DMS 273 (cell line): ENCODE results near the gene FCHSD2.
"Not testable (repeated sequence)": the region's sequence is repeated elsewhere in the genome, so short reads cannot be mapped to it uniquely, and the experiment has no call there.

Experiments
- DNase-seq: peaks from one replicate; lab custom pipeline; 2025; ENCODE audit not compliant: unreplicated experiment; lab: John Stamatoyannopoulos, UW

The FCHSD2 gene

DNA sequence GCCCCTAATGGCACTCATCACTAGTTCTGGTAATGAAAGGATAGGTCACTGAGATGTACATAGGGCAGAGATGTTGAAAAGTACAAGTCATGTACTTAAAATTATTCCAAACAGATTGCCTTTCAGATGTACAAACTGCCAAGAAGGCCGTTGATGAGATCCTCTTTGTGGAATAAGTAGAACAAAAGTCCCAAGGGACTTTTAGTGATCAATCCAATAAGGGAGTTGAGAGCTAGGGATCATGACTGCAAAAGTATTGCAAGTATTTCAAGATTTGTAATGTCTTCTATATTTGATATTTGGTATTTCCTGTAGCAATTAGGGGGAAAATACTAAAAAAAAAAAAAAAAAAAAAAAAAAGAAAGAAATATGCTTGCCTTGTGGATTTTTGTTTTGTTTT, 245.7 kb downstream of the FCHSD2 start:
- DNase-seq, result no peak

DNA sequence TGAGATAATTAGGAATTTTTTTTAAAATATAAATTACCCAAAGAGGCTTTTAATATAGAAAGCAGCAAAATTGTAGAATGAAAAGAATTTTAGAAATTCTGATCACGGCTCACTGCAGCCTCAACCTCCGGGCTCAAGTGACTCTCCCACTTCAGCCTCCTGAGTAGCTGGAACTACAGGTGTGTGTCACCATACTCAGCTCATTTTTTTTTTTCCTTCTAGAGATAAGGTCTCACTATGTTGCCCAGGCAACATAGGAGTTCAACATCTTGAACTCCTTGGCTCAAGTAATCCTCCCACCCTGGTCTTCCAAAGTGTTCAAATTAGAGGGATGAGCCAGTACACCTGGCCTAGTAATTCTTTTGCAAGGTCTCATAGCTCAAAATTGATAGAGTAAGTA, 251.2 kb downstream of the FCHSD2 start:
- DNase-seq, result no peak

DNA sequence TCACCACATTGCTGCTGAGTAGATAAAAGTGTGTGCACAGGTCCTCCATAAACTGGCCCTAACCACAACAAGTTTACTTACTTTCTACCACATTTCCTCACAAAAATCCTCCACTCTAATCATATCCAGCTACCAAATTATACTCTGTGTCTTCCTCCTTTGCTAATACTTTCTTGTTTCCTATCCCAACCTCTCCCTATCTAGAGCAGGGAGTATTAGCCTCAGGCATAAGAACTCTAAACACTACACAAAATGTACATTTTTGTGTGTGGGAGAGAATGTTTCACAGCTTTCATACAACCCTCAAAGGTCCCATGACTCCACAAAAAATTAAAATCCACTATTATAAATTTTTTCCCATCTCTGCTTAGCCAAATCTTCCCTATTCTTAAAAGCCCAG, 255.5 kb downstream of the FCHSD2 start:
- no peak for DNase-seq

- no peak for DNase-seq
These were observed 256.1 kb downstream of the FCHSD2 start for GRCh38 chr11:72885749-72886609.

DNA sequence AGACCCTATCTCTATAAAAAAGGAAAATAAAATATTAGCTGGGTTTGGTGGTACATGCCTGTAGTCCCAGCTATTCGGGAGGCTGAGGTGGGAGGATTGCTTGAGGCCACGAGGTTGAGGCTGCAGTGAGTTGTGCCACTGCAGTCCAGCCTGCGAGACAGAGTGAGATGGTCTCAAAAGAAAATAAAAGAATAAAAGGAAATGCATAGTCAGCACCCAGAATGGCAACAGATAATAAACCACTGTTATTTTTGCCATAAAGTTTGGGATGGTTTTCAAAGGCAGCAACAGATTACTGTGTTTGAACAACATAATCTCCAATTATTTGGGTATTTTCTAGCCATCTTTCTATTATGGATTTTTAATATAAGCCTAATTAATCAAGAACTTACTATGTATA, 266.0 kb downstream of the FCHSD2 start:
- DNase-seq, result no peak

DNA sequence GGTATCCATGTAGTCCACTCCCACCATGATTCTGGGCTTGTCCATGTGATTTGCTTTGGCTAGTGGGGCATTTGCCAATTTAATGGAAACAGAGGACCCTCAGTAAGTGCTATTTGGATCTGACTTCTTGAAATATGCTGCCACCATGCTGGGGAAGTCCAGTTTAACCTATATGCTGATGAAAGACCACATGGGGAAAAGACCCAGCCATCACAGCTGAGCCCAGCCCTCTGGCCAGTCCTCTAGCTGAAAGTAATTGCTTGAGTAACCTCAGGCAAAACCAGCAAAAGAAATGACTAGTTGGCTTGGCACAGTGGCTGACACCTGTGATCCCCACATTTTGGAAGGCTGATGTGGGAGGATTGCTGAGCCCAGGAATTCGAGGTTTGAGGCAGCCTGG, 266.4 kb downstream of the FCHSD2 start:
- DNase-seq, result no peak

DNA sequence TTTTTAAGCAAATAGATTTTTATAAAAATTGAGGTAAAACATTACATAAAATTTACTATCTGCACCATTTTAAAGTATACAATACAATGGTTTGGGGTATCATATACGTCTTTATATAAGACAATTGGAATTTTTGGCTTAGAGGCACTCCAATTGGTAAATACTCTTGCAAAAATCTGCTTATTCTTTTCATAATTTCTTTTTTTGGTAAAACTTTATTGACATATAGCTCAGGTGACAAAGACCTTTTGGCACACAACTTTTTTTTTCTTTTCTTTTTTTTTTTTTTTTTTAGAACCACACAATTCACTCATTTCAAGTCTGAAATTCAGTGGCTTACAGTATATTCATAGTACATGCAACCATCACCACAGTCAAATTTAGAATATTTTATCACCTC, 270.1 kb downstream of the FCHSD2 start:
- no peak for DNase-seq

DNA sequence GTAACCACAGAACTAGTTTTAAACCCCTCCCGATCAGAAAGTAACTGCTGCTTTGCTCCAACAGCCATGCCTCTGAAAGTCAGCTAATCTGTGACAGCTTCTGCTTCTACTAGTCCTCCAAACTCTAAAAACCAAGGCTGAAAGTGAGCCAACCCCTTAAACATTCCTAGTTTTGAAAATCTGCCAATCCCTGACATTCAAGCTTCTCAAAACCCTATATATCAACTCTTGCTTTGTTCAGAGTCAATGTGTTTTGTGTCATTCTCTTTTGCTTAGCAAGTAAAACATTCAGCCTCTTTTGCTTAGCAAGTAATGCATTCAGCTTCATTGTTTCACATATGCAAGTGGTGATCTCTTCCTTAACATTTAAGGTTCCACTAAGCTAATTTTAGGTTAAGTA, 271.0 kb downstream of the FCHSD2 start:
- peak; percentile 1 for DNase-seq

DNA sequence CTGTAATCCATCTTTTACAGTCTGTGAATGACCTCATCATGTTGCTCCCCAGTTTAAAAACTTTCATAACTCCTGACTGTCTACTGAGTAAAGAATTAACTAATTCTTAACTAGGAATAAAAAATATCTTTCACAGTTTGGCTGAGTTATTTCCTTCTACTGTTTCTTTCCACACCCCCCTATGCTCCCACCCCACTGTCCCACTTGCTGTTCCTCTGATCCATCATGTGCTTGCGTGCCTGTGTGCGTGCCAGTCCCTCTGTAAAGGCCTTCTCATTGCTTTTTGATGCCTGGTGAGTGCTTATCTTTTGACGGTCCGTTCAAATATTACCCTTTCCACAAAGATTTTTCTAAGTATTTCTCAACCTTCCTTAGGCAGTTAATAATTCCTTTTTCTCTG, 272.3 kb downstream of the FCHSD2 start:
- no peak for DNase-seq

DNA sequence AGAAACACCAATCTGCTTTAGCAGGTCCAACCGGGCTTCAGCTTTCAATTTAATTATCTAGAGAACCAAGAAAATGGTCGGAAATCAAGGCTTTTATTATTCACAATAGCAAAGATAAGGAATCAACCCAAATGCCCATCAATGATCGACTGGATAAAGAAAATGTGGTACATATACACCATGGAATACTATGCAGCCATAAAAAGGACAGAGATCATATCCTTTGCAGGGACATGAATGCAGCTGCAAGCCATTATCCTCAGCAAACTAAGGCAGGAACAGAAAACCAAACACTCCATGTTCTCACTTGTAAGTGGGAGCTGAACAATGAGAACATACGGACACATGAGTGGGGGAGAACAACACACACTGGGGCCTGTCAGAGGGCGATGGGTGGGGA, 274.1 kb downstream of the FCHSD2 start:
- DNase-seq, result no peak

GRCh38 chr11:72864702-72865655, 277.1 kb downstream of the FCHSD2 start:
- DNase-seq, result no peak

DNA sequence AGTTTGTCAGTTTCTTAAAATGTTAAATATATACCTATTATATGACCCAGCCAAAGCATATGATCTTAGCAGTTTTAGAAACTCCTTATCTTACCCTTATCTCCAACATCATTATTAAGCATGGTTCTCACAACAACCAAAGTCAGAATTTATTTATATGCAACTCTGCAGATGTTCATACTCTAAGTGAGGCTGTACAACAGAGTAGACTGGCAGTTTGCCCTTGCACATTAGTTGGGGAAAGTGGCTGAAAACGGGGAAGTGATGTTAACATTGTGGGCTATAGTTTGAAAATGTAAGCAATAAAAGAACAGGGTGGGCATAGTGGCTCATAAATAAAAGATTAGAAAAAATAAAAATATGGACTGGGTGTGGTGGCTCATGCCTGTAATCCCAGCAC, 278.2 kb downstream of the FCHSD2 start:
- DNase-seq, result peak; percentile 1

- no peak for DNase-seq
These were observed 279.0 kb downstream of the FCHSD2 start for GRCh38 chr11:72863091-72863490.

GRCh38 chr11:72860592-72860991, 281.5 kb downstream of the FCHSD2 start:
- no peak for DNase-seq

GRCh38 chr11:72860010-72860409, 282.1 kb downstream of the FCHSD2 start:
- no peak for DNase-seq

DNA sequence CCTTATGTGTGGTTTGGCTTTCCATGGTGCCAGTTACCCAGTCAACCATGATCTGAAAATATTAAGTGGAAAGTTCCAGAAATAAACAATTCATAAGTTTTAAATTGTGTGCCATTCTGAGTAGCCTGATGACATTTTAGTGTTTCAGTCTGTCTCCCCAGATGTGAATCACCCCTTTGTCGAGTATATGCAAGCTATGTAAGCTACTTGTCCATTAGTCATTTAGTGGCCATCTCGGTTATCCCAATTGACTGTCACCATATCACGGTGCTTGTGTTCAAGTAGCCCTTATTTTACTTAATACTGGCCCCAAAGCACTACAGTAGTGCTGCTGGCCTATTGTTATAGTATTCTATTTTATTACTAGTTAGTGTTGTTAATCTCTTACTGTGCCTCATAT, 283.0 kb downstream of the FCHSD2 start:
- no peak for DNase-seq

DNA sequence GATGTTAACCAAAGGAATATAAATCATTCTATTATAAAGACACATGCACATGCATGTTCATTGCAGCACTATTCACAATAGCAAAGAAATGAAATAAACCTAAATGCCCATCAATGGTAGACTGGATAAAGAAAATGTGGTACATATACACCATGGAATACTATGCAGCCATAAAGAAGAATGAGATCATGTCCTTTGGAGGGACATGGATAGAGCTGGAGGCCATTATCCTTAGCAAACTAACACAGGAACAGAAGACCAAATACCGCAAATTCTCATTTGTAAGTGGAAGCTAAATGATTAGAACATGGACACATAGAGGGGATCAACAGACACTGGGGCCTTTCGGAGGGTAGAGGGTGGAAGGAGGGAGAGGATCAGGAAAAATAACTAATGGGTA, 283.9 kb downstream of the FCHSD2 start:
- not testable (repeated sequence) for DNase-seq

DNA sequence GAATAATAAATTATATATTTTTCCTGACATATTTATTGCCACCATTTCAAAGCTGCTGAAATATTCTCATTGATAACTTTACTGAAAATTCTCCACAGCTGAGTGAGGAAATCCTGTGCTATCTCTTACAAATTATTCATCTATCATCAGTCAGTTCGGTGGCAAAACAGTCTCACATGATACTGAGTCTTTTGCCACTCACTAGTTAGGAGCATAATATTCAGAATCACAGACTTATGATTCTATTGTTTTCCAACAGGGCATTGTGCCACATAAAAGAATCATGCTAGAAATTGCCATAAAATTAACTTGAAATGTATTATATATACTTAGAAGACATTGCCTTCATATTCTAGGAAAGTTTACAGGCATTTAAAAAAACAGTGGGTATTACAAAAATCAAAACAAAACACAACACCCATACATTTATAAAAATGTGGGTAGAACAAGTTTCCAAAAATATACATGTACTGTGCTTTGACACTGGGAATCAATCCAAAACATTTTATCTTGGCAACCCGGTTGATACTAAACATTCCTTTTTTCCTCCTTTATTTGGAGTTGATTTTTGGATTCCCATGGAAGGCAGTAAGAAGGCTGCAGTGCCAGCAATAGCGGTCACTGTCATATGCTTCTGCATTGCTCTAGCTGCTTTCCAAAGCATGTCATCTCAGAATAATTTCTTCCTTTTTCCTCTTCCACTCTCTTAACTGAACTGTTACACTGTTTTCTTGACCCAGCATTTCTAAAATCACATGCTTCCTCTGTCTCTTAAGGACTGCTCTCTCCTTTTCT, 285.4 kb downstream of the FCHSD2 start:
- DNase-seq, result no peak

DNA sequence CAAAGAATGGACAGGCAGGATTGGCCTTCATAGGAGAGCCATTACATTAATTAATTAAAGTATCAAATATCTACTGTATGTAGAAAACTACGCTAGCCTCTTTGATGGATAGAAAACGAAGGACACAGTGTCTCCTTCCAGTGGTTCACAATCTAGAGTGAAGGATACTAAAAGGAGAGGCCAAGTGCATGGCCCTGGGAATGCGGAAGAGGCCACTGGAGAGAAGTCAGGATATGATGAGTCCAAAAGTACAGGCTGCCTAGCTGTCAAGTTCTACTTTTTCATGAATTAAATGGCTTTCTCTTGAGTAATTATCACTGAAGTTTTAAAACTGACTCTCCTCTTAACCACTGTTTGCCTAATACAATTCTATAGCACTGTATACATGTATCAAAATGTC, 286.1 kb downstream of the FCHSD2 start:
- no peak for DNase-seq

GRCh38 chr11:72851726-72852125, 290.4 kb downstream of the FCHSD2 start:
- no peak for DNase-seq

- DNase-seq, result no peak
These were observed 291.3 kb downstream of the FCHSD2 start for GRCh38 chr11:72850832-72851231.
